Smooth muscle cell (in vitro differentiated cells): ENCODE measurements around the gene COA6. TPM values are rescaled to one million over a fixed set of nuclear protein-coding genes. Genes with fewer than 3 reads are reported as not detected.

Experiments
- DNase-seq: peaks from one replicate; lab custom pipeline; 2025; ENCODE audit not compliant: unreplicated experiment; lab: John Stamatoyannopoulos, UW
- H2AFZ ChIP-seq: fragments of 200-600 bp; sonication (generic); 2 replicates; pipeline ENCODE4 v1.6.0; 2016; ENCODE audit warnings: antibody characterized with exemption, low read depth, mild to moderate bottlenecking
- H3F3A ChIP-seq: fragments of 200-600 bp; sonication (generic); 2 replicates; pipeline ENCODE4 v1.6.0; 2017; ENCODE audit warnings: antibody characterized with exemption, low read depth
- H3K27ac ChIP-seq: fragments of 200-600 bp; sonication (generic); 2 replicates; pipeline ENCODE4 v1.5.1; 2016; ENCODE audit warnings: low read depth, mild to moderate bottlenecking
- H3K27me3 ChIP-seq: fragments of 200-600 bp; sonication (generic); 2 replicates; pipeline ENCODE4 v1.6.1; 2016; ENCODE audit warnings: low read depth, mild to moderate bottlenecking
- H3K36me3 ChIP-seq: fragments of 200-600 bp; sonication (generic); 2 replicates; pipeline ENCODE4 v1.5.1; 2016; ENCODE audit warnings: low read depth
- H3K4me1 ChIP-seq: fragments of 200-600 bp; sonication (generic); 2 replicates; pipeline ENCODE4 v1.5.1; 2016; ENCODE audit warnings: low read depth
- H3K4me2 ChIP-seq: fragments of 200-600 bp; sonication (generic); 2 replicates; pipeline ENCODE4 v1.6.0; 2016; ENCODE audit warnings: mild to moderate bottlenecking
- H3K4me3 ChIP-seq: fragments of 200-600 bp; sonication (generic); 2 replicates; pipeline ENCODE4 v1.5.1; 2016; ENCODE audit warnings: mild to moderate bottlenecking
- H3K79me2 ChIP-seq: fragments of 200-600 bp; sonication (generic); 2 replicates; pipeline ENCODE4 v1.6.0; 2016; ENCODE audit warnings: low read depth, mild to moderate bottlenecking
- H3K9ac ChIP-seq: fragments of 200-600 bp; sonication (generic); 2 replicates; pipeline ENCODE4 v1.6.0; 2016; ENCODE audit warnings: low read depth
- H3K9me3 ChIP-seq: fragments of 200-600 bp; sonication (generic); replicated peaks from 2 replicates; pipeline ENCODE4 v1.5.1; 2016; ENCODE audit warnings: low read depth
- H4K20me1 ChIP-seq: fragments of 200-600 bp; sonication (generic); 2 replicates; pipeline ENCODE4 v1.6.0; 2016; ENCODE audit warnings: low read depth
- CTCF ChIP-seq: fragments of 200-600 bp; sonication (generic); IDR thresholded peaks from 2 replicates; pipeline ENCODE4 v1.5.1; 2017; ENCODE audit warnings: borderline replicate concordance, mild to moderate bottlenecking, antibody characterized with exemption; ENCODE audit not compliant: insufficient read depth, poor library complexity, severe bottlenecking
- WGBS: methylation state at CpG from one replicate; pipeline ENCODE4 v1.1.7; 2016; ENCODE audit warnings: low lambda C conversion rate; 5-methylcytosine and 5-hydroxymethylcytosine counted together
- polyA plus RNA-seq: library from polyadenylated mRNA; unstranded; fragments of >200 nt; fragmentation: Nextera tagmentation; extraction: Ambion mirVana; gene quantifications from 2 replicates; pipeline ENCODE4 v1.2.1, GENCODE V29; 2016
- total RNA-seq: library from RNA; depleted of rRNA; stranded (reverse); fragments of >200 nt; gene quantifications from 2 replicates; pipeline ENCODE4 v1.2.3, GENCODE V29; 2014

The COA6 gene
- total RNA-seq (27.6 and 56.3 TPM in 2 replicates), polyA plus RNA-seq (43.5 and 44.8 TPM in 2 replicates)

- Histone ChIP-seq H2AFZ (peak within 1 kb of the TSS; percentile 99), H4K20me1 (no peaks in the 10 kb centered on the region), H3F3A (peaks cover 6% of the 10 kb centered on the region), H3K4me3 (peak within 1 kb of the TSS; percentile 91), H3K4me2 (peak within 1 kb of the TSS; percentile 100), H3K79me2 (peaks cover 20% of the 10 kb centered on the region), H3K27ac (peak within 1 kb of the TSS; percentile 96), H3K9ac (peak within 1 kb of the TSS; percentile 95), H3K27me3 (peaks cover 15% of the 10 kb centered on the region), H3K4me1 (peaks cover 16% of the 10 kb centered on the region), H3K9me3 (no peaks in the 10 kb centered on the region), H3K36me3 (peaks cover 3% of the 10 kb centered on the region)
- peak; percentile 54 for DNase-seq
- WGBS = under 1% methylated on average over 60 of the region's 62 CpGs
- TF ChIP-seq CTCF = no peak
These were observed at the start of gene COA6 for GRCh38 chr1:234373064-234373958. Gene COA6, plus strand, starts transcription at chr1:234373456. Its CDS starts 11 bp downstream, at chr1:234373467.

- no peak for DNase-seq
- Histone ChIP-seq H3K9me3 (no peaks in the 10 kb centered on the region), H2AFZ (no peak overlapping the region), H3K27ac (no peak overlapping the region), H3K9ac (no peak overlapping the region), H3K4me3 (no peak overlapping the region), H3K4me1 (no peaks in the 10 kb centered on the region), H3K4me2 (no peak overlapping the region), H3K79me2 (no peaks in the 10 kb centered on the region), H4K20me1 (no peaks in the 10 kb centered on the region), H3K36me3 (no peaks in the 10 kb centered on the region), H3F3A (no peaks in the 10 kb centered on the region), H3K27me3 (peaks cover 40% of the 10 kb centered on the region)
- 85% methylated on average over 6 of the region's 6 CpGs for WGBS
- no peak for TF ChIP-seq CTCF
These were observed 48.4 kb upstream of the COA6 start for GRCh38 chr1:234324821-234325220.

GRCh38 chr1:234325878-234326496, 47.3 kb upstream of the COA6 start:
- DNase-seq = no peak
- H3K9ac ChIP-seq = no peak overlapping the region
- no peaks in the 10 kb centered on the region for H4K20me1 ChIP-seq
- no peaks in the 10 kb centered on the region for H3K36me3 ChIP-seq
- no peak overlapping the region for H2AFZ ChIP-seq
- no peak for TF ChIP-seq CTCF
- 76% methylated on average over 7 of the region's 7 CpGs for WGBS
- H3K4me1 ChIP-seq = no peaks in the 10 kb centered on the region
- no peak overlapping the region for H3K4me3 ChIP-seq
- peak overlapping the region; percentile 64 for H3K4me2 ChIP-seq
- no peak overlapping the region for H3K27ac ChIP-seq
- no peaks in the 10 kb centered on the region for H3F3A ChIP-seq
- H3K79me2 ChIP-seq = no peaks in the 10 kb centered on the region
- H3K9me3 ChIP-seq = no peaks in the 10 kb centered on the region
- H3K27me3 ChIP-seq = peaks cover 40% of the 10 kb centered on the region
